Measurements from ENCODE around the gene PPM1F.

DNA sequence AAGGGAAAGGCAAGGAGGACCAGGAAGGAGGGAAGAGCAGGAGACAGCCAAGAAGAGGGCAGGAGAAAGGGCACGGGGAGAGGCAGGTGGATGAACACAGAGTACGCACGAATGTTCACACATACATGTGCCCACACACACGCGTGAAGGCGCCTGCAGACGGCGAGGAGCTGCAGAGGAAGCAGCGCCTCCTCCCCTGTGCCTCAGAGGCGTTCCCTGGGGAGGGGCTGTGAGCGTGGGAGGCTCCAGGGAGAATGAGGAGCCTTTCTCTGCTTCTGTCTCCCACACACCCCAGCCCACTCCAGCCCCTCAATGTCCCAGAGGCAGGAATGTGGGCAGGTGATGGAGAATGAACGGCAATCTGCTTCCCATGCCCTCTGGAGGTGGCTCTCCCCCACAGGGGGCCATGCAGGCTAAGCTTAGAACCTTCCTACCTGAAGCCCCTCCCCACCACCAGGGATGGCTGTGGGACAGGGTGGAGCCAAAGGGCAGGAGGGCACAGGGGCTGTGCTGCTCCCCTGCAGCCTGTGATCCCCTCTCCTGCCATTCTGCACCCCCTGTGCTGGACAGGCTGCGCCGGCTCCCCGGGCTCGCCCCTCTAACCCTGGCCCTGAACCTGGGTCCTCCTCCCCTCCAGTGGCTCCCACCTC is 25.3 kb downstream of the PPM1F start:
- TF ChIP-seq, protein P1, sequence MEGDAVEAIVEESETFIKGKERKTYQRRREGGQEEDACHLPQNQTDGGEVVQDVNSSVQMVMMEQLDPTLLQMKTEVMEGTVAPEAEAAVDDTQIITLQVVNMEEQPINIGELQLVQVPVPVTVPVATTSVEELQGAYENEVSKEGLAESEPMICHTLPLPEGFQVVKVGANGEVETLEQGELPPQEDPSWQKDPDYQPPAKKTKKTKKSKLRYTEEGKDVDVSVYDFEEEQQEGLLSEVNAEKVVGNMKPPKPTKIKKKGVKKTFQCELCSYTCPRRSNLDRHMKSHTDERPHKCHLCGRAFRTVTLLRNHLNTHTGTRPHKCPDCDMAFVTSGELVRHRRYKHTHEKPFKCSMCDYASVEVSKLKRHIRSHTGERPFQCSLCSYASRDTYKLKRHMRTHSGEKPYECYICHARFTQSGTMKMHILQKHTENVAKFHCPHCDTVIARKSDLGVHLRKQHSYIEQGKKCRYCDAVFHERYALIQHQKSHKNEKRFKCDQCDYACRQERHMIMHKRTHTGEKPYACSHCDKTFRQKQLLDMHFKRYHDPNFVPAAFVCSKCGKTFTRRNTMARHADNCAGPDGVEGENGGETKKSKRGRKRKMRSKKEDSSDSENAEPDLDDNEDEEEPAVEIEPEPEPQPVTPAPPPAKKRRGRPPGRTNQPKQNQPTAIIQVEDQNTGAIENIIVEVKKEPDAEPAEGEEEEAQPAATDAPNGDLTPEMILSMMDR (IDR thresholded peaks at IDR 0.05): no peak
- TF ChIP-seq POLR2A (IDR thresholded peaks at IDR 0.05): no peak

Measured in lower leg skin (tissue), 3 donors.